GM12875 (cell line): ENCODE results near the gene C3orf20.

Source experiments
- H3K4me3 ChIP-seq: one replicate; pipeline ENCODE4 v1.5.1; 2011; ENCODE audit warnings: low read depth, low read length, control low read depth
- CTCF ChIP-seq: IDR thresholded peaks from 2 replicates; pipeline ENCODE4 v1.5.1; 2011; ENCODE audit warnings: low read depth, mild to moderate bottlenecking, control low read depth, inconsistent platforms, low read length, moderate library complexity, borderline replicate concordance; ENCODE audit not compliant: insufficient read depth

The C3orf20 gene

GRCh38 chr3:14706096-14706495, 31.2 kb downstream of the C3orf20 start:
- no peak overlapping the region for H3K4me3 ChIP-seq

DNA sequence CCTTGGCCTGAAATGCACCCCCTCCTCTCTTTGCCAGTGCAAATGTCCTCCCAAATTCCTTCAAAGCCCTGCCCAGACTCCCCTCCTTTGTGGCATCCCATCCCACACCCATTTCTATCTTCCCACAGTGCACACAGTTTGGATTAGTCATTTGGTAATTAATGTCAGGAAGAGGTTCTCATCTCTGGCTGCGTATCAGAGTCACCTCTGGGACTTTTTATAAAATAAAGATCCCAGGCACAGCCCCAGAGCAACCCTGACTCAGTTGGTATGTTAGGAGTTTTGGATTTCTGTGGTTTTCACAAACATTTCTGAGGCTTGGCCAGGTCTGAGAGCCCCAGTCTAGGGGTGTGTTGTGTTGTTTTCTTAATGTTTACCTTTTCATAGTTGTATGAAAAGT, 41.6 kb downstream of the C3orf20 start:
- H3K4me3 ChIP-seq = no peak overlapping the region
- TF ChIP-seq CTCF = no peak

More at GRCh38 chr3:14706096-14706495, 31.2 kb downstream of the C3orf20 start:
- no peak for TF ChIP-seq CTCF

DNA sequence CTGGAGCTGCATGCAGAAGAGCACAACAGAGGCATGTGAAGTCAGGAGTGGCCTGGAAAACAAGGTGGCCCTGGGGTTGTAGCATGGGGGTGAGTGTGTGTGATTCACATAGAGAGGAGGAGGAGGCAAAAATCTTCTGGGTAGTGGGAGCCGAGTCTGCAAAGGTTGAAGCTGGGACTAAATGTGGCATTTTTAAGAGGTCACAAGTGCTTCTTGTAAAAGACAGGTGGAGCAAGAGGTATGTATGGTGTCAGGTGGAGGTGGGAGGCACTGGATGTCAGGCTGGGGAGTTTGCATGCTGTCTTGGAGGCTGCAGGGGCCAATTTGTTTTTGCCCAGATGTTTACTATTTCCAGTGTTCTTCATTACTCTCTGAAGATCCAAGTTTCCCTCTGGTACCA, 42.4 kb downstream of the C3orf20 start:
- no peak overlapping the region for H3K4me3 ChIP-seq
- TF ChIP-seq CTCF = no peak

GRCh38 chr3:14718539-14718938, 43.6 kb downstream of the C3orf20 start:
- TF ChIP-seq CTCF = no peak
- H3K4me3 ChIP-seq = no peak overlapping the region

GRCh38 chr3:14719006-14719405, 44.1 kb downstream of the C3orf20 start:
- no peak overlapping the region for H3K4me3 ChIP-seq
- TF ChIP-seq CTCF = no peak

- no peak for TF ChIP-seq CTCF
- H3K4me3 ChIP-seq = no peak overlapping the region
Observed at GRCh38 chr3:14721126-14721864, 46.4 kb downstream of the C3orf20 start.

DNA sequence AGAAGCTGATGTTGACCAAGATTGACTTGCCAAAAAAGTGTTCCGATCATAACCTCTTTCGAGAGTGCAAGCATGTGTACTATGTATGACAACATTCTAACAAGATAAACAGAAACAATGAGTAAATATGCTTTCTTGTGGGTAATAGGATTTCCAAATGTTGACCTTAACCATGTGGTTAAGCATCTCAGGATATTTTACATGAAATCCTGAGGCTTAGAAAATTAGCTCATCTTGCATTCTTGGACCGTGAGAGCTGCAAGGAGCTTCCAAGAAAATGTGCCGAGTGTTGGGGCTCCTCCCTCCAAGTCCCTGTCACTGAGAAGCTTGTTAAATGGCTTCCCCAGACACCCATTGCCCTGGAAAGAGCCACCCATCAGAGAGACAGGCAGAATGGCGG, 50.1 kb downstream of the C3orf20 start:
- no peak overlapping the region for H3K4me3 ChIP-seq
- no peak for TF ChIP-seq CTCF
